Prostate gland (tissue), 2 donors: ENCODE results near the gene FAM151A. TPM values are rescaled to one million over a fixed set of nuclear protein-coding genes. Genes with fewer than 3 reads are reported as not detected.
A peak's percentile ranks its signal among the peaks of the same experiment; 100 is the strongest.

Source experiments
- DNase-seq: peaks from one replicate; pipeline ENCODE4 v3.0.0-alpha.2; 2019; ENCODE audit warnings: low spot score
- H3K27ac ChIP-seq, 2 donors: fragments of 200-600 bp; sonication (generic); 2 replicates each; pipeline ENCODE4 v1.5.1; 2017 to 2019
- H3K27me3 ChIP-seq: fragments of 200-600 bp; sonication (generic); replicated peaks from 2 replicates; pipeline ENCODE4 v1.5.1; 2019; ENCODE audit not compliant: insufficient read depth
- H3K36me3 ChIP-seq, 2 donors: fragments of 200-600 bp; sonication (generic); 1 replicate in 1 of 2; 2 replicates in 1 of 2; pipeline versions ENCODE4 v1.5.1 to v1.8.1; 2017 to 2019
- H3K4me1 ChIP-seq: fragments of 200-600 bp; sonication (generic); replicated peaks from 2 replicates; pipeline ENCODE4 v1.5.1; 2019
- H3K4me3 ChIP-seq, 2 donors: fragments of 200-600 bp; sonication (generic); 2 replicates each; pipeline ENCODE4 v1.5.1; 2017 to 2019
- H3K9me3 ChIP-seq: fragments of 200-600 bp; sonication (generic); 2 replicates; pipeline ENCODE4 v1.5.1; 2017
- POLR2A ChIP-seq: fragments of 450-650 bp; IDR thresholded peaks from one replicate; pipeline ENCODE4 v1.6.1; 2016; ENCODE audit warnings: antibody characterized with exemption, mild to moderate bottlenecking
- POLR2AphosphoS5 ChIP-seq: sonication (generic); formaldehyde crosslinking; IDR thresholded peaks from one replicate; pipeline ENCODE4 v1.6.1; 2017; ENCODE audit warnings: antibody characterized with exemption
- whole genome bisulfite sequencing: methylation state at CpG from one replicate; pipeline ENCODE4 v1.1.5; 2018; 5-methylcytosine and 5-hydroxymethylcytosine counted together
- intact Hi-C: fragments of 100-400 bp; cut with DNase I; formaldehyde crosslinking; loops from one replicate; pipeline ENCODE4 v1.14.2; 2022
- total RNA-seq, 2 donors: library from RNA; depleted of rRNA; stranded (reverse); fragments of >200 nt; gene quantifications; one replicate each; pipeline ENCODE4 v1.1.0, GENCODE V29; 2016
- TF ChIP-seq, protein P1 (sequence below), 4 experiments: fragments of 200-600 bp in 2 of 4; fragments of 450-650 bp in 2 of 4; sonication (generic) in 2 of 4; IDR thresholded peaks; 1 replicate in 3 of 4; 2 replicates in 1 of 4; pipeline ENCODE4 v1.5.1; 2016 to 2019; ENCODE audit warnings: antibody characterized with exemption in 4 of 4, mild to moderate bottlenecking in 2 of 4, moderate library complexity in 2 of 4

The FAM151A gene
- total RNA-seq, 2 donors from 2014 or later: not detected

DNA sequence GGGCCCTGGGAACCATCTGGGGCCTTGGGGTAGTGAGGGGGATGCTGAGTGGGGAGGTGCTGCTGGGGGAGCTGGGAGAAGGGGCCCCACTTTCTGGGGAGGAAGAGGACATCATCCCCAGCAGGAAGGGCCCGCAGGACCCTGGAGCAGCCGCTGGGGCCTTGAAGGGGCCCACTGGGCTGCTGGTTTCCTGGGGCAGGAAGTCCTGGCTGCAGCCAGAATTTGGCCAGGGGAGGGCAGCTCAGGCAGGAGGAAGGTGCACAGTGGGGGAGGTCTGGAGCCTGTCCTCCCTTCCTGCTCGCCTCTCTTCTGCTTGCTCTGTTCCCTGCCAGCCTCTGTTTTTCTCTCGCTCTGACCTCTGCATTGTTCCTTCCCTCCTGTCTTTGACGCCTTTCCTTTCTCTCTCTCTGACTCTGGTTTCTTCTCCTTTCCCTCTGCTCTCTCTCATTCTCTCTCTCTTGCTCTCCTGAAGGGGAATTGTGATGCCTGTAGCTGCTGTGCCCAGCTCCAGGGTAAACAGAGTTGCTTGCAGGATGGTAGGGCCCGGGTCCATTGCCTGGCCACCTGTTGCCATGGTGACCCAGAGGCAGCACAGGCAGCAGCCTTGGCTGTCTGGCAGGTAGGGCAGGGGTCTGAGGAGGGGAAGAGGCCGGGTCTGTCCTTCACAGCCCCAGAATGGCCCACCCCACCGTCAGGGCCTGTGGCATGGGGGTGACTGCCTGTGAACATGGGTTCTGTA lies 51.4 kb downstream of the FAM151A start:
- Histone ChIP-seq H3K4me1 (peaks cover 3% of the 10 kb centered on the region), H3K27ac (no peak overlapping the region), H3K4me3 (no peak overlapping the region), H3K9me3 (no peaks in the 10 kb centered on the region), H3K27me3 (no peaks in the 10 kb centered on the region), H3K36me3 (no peaks in the 10 kb centered on the region)
- intact Hi-C loops: no loop called here
- DNase-seq: no peak
- 42% methylated on average over 8 of the region's 8 CpGs for WGBS
- no peak for TF ChIP-seq POLR2A
- TF ChIP-seq, protein P1, sequence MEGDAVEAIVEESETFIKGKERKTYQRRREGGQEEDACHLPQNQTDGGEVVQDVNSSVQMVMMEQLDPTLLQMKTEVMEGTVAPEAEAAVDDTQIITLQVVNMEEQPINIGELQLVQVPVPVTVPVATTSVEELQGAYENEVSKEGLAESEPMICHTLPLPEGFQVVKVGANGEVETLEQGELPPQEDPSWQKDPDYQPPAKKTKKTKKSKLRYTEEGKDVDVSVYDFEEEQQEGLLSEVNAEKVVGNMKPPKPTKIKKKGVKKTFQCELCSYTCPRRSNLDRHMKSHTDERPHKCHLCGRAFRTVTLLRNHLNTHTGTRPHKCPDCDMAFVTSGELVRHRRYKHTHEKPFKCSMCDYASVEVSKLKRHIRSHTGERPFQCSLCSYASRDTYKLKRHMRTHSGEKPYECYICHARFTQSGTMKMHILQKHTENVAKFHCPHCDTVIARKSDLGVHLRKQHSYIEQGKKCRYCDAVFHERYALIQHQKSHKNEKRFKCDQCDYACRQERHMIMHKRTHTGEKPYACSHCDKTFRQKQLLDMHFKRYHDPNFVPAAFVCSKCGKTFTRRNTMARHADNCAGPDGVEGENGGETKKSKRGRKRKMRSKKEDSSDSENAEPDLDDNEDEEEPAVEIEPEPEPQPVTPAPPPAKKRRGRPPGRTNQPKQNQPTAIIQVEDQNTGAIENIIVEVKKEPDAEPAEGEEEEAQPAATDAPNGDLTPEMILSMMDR (IDR thresholded peaks at IDR 0.05): no peak
- TF ChIP-seq POLR2AphosphoS5: no peak

DNA sequence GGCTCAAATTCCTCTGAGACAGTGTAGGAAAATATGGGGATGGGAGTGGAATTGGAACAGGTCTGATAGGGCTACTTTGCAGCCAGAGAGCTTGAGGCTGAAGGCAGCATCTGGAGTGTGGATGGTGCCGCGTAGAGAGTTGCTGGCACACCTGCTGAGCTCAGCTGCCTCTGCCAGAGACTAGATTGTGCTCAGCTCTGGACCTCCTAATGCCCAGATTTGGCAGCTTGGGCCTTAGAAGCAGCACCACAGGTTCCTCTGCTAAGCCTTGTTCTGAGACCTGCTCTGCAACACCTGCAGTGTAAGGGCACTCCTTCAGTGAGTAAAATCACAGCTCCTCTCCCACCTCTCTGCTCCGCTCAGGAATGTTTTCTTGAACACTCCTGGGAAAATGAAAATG lies 52.0 kb downstream of the FAM151A start:
- H3K4me1 ChIP-seq: peaks cover 3% of the 10 kb centered on the region
- TF ChIP-seq, protein P1 (IDR thresholded peaks at IDR 0.05): no peak
- TF ChIP-seq POLR2A (no peak), POLR2AphosphoS5 (no peak)
- no peak overlapping the region for H3K27ac ChIP-seq
- intact Hi-C loops: no loop called here
- no peaks in the 10 kb centered on the region for H3K9me3 ChIP-seq
- no peaks in the 10 kb centered on the region for H3K36me3 ChIP-seq
- H3K27me3 ChIP-seq: no peaks in the 10 kb centered on the region
- no peak overlapping the region for H3K4me3 ChIP-seq
- 54% methylated on average over 3 of the region's 3 CpGs for WGBS
- DNase-seq: no peak

DNA sequence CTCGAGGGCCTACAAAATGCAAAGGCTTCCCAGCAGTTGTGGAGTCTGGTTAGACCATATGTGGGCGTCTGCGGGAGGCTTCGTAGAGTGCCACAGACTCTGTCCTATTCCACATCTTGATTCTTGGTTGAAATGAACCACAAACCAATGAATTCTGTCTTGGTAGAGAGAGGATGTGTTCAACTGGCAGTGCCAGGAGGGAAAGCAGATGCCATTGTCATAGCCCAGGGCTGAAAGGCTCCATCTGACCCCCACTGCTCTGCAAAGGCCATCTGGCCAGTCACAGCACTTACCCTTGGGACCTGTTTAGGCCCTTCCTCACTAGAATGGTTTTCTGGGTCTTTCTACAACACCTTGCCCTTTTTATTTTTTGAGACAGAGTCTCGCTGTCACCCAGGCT lies 53.2 kb downstream of the FAM151A start:
- H3K4me1 ChIP-seq: peaks cover 3% of the 10 kb centered on the region
- intact Hi-C loops: no loop called here
- no peak overlapping the region for H3K27ac ChIP-seq
- H3K36me3 ChIP-seq: no peaks in the 10 kb centered on the region
- no peak for DNase-seq
- 95% methylated on average over 5 of the region's 5 CpGs for WGBS
- no peaks in the 10 kb centered on the region for H3K27me3 ChIP-seq
- H3K4me3 ChIP-seq: no peak overlapping the region
- TF ChIP-seq POLR2A (no peak), POLR2AphosphoS5 (no peak)
- TF ChIP-seq, protein P1 (IDR thresholded peaks at IDR 0.05): no peak
- H3K9me3 ChIP-seq: no peaks in the 10 kb centered on the region

DNA sequence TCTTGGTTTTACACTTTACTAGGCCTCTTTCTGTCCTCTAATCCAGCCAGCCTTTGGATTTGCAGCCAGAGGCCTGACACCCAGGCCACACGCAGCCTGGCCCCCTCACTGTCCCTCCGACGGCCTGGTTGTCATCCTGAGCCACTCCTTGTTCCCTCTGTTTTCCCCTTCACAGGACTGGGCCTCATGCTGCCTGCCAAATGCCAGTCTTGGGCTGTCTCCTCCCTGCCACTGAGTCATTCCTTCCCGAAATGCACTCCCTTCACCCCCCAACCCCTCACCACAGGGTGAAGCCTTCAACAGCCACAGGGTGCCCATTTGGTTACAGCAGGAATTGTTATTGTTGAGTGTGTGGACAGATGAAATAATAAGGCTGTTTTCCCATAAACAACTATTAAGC lies 54.0 kb downstream of the FAM151A start:
- intact Hi-C loops: no loop called here
- no peak for DNase-seq
- Histone ChIP-seq H3K4me1 (peaks cover 3% of the 10 kb centered on the region), H3K27me3 (no peaks in the 10 kb centered on the region), H3K27ac (no peak overlapping the region), H3K9me3 (no peaks in the 10 kb centered on the region), H3K36me3 (no peaks in the 10 kb centered on the region), H3K4me3 (no peak overlapping the region)
- peak; percentile 26 for TF ChIP-seq POLR2A
- TF ChIP-seq, protein P1 (IDR thresholded peaks at IDR 0.05): no peak
- 46% methylated on average over 4 of the region's 4 CpGs for WGBS

DNA sequence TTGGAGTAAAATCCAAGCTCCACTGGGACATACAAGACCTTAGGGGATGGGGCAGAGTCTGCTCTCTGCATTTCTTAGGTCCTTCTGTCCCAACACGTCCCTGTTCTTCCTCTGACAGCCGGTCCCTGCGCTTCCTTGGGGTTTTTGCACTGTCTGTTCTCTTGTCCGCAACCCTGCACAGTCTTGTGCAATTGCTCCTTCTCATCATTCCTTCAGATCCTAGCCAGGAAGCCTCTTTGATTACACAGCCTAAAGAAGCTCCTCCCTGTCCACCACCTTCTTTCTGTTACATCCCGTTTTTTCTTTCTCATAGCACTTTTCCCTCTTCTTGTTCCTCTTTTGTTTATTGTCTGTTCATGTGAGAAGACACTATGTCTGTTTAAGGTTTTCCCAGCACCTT lies 55.4 kb downstream of the FAM151A start:
- H3K9me3 ChIP-seq: no peaks in the 10 kb centered on the region
- intact Hi-C loops: no loop called here
- TF ChIP-seq POLR2A (no peak), POLR2AphosphoS5 (peak; percentile 39)
- TF ChIP-seq, protein P1 (IDR thresholded peaks at IDR 0.05): no peak
- H3K27me3 ChIP-seq: no peaks in the 10 kb centered on the region
- no peaks in the 10 kb centered on the region for H3K36me3 ChIP-seq
- peaks cover 3% of the 10 kb centered on the region for H3K4me1 ChIP-seq
- H3K4me3 ChIP-seq: no peak overlapping the region
- peak overlapping the region; percentile 29 to 47 for H3K27ac ChIP-seq
- 27% methylated on average over 5 of the region's 5 CpGs for WGBS
- DNase-seq: no peak
